ENCODE results near the gene BMP6. TPM values are rescaled to one million over a fixed set of nuclear protein-coding genes. Genes with fewer than 3 reads are reported as not detected.

Gene BMP6
- total RNA-seq, 2 experiments from 2014 or later, result not detected

- intact Hi-C loops (cut with DNase I, micrococcal nuclease), result no loop called here
- CTCF ChIA-PET, result interaction anchor here (1.4 kb wide), 1 partner anchor 9 kb away, joined by 3 read pairs; no protein-coding TSS in a partner anchor
Observed at GRCh38 chr6:7903673-7904072, 177.8 kb downstream of the BMP6 start.

GRCh38 chr6:7904654-7905319, 178.9 kb downstream of the BMP6 start:
- DNase-seq (no peak), ATAC-seq (ENCODE audit: poor library complexity) (no peak)
- Histone ChIP-seq H3K27ac (ENCODE audit: low read depth in 1 of 2, low read length in 2 of 2) (no peak overlapping the region), H3K4me1 (ENCODE audit: insufficient read depth, low read length) (peaks cover 8% of the 10 kb centered on the region), H3K27me3 (ENCODE audit: control insufficient read depth in 1 of 2, insufficient read depth in 2 of 2, low read length in 2 of 2) (no peaks in the 10 kb centered on the region), H3K36me3 (ENCODE audit: insufficient read depth, low read length) (peaks cover 34% of the 10 kb centered on the region), H3K9me3 (ENCODE audit: control insufficient read depth in 1 of 2, insufficient read depth in 1 of 2, low read length in 2 of 2) (no peaks in the 10 kb centered on the region), H3K4me3 (ENCODE audit: low read length) (no peak overlapping the region)
- intact Hi-C loops (cut with DNase I, micrococcal nuclease), result loop anchor here in 1 of 2 experiments (5.0 kb wide), 1 partner anchor 158 kb away; the partner anchor contains the start of gene BLOC1S5
- H3K9me3 Mint-ChIP-seq, result no peaks in the 10 kb centered on the region
- H3K4me1 Mint-ChIP-seq (ENCODE audit: low read depth), result no peaks in the 10 kb centered on the region
- ChIA-PET CTCF (no interaction called here), POLR2A (no interaction called here)
- H3K27me3 Mint-ChIP-seq, result no peaks in the 10 kb centered on the region
- TF ChIP-seq, protein P1, sequence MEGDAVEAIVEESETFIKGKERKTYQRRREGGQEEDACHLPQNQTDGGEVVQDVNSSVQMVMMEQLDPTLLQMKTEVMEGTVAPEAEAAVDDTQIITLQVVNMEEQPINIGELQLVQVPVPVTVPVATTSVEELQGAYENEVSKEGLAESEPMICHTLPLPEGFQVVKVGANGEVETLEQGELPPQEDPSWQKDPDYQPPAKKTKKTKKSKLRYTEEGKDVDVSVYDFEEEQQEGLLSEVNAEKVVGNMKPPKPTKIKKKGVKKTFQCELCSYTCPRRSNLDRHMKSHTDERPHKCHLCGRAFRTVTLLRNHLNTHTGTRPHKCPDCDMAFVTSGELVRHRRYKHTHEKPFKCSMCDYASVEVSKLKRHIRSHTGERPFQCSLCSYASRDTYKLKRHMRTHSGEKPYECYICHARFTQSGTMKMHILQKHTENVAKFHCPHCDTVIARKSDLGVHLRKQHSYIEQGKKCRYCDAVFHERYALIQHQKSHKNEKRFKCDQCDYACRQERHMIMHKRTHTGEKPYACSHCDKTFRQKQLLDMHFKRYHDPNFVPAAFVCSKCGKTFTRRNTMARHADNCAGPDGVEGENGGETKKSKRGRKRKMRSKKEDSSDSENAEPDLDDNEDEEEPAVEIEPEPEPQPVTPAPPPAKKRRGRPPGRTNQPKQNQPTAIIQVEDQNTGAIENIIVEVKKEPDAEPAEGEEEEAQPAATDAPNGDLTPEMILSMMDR (IDR thresholded peaks at IDR 0.05), result no peak
- H3K27ac Mint-ChIP-seq, result no peak overlapping the region
- no peak overlapping the region for H3K4me3 Mint-ChIP-seq
- peaks cover 51% of the 10 kb centered on the region for H3K36me3 Mint-ChIP-seq (ENCODE audit: low read depth)

More at GRCh38 chr6:7903673-7904072, 177.8 kb downstream of the BMP6 start:
- DNase-seq (no peak), ATAC-seq (ENCODE audit: poor library complexity) (no peak)
- TF ChIP-seq, protein P1 (IDR thresholded peaks at IDR 0.05), result no peak
- POLR2A ChIA-PET, result no interaction called here
- H3K36me3 Mint-ChIP-seq (ENCODE audit: low read depth), result peaks cover 56% of the 10 kb centered on the region
- no peak overlapping the region for H3K27ac ChIP-seq (ENCODE audit: low read depth in 1 of 2, low read length in 2 of 2)
- H3K9me3 ChIP-seq (ENCODE audit: control insufficient read depth in 1 of 2, insufficient read depth in 1 of 2, low read length in 2 of 2), result no peaks in the 10 kb centered on the region
- H3K27ac Mint-ChIP-seq, result no peak overlapping the region
- H3K4me3 Mint-ChIP-seq, result no peak overlapping the region
- H3K36me3 ChIP-seq (ENCODE audit: insufficient read depth, low read length), result peaks cover 39% of the 10 kb centered on the region
- H3K4me1 ChIP-seq (ENCODE audit: insufficient read depth, low read length), result no peaks in the 10 kb centered on the region
- H3K27me3 Mint-ChIP-seq, result no peaks in the 10 kb centered on the region
- H3K4me3 ChIP-seq (ENCODE audit: low read length), result no peak overlapping the region
- no peaks in the 10 kb centered on the region for H3K27me3 ChIP-seq (ENCODE audit: control insufficient read depth in 1 of 2, insufficient read depth in 2 of 2, low read length in 2 of 2)
- H3K4me1 Mint-ChIP-seq (ENCODE audit: low read depth), result no peaks in the 10 kb centered on the region
- no peaks in the 10 kb centered on the region for H3K9me3 Mint-ChIP-seq

DNA sequence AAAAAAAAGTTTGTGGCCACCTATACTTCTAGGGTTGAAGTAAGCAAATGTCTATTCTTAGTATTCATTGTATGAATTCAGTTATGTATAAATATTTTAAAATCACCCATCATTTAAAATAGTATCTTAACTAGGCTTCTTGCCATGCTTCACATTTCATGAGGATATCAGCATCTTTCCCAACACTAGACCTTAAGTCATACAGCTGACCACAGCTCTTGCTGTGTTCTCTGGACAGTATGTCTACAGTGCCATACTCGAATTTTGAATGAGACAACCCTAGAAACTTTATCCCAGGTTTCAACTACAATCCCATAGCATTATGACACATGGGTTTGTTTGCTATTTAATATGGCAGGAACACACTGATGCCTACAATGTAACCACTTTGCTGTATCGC, 179.5 kb downstream of the BMP6 start:
- no peak overlapping the region for H3K4me3 ChIP-seq (ENCODE audit: low read length)
- TF ChIP-seq, protein P1 (IDR thresholded peaks at IDR 0.05), result no peak
- ChIA-PET CTCF (no interaction called here), POLR2A (no interaction called here)
- Mint-ChIP-seq H3K4me1 (ENCODE audit: low read depth) (no peaks in the 10 kb centered on the region), H3K36me3 (ENCODE audit: low read depth) (peaks cover 45% of the 10 kb centered on the region), H3K27me3 (no peaks in the 10 kb centered on the region), H3K4me3 (no peak overlapping the region), H3K9me3 (no peaks in the 10 kb centered on the region), H3K27ac (no peak overlapping the region)
- ATAC-seq (ENCODE audit: poor library complexity), result no peak
- H3K9me3 ChIP-seq (ENCODE audit: control insufficient read depth in 1 of 2, insufficient read depth in 1 of 2, low read length in 2 of 2), result no peaks in the 10 kb centered on the region
- DNase-seq, result no peak
- H3K36me3 ChIP-seq (ENCODE audit: insufficient read depth, low read length), result peaks cover 29% of the 10 kb centered on the region
- intact Hi-C loops (cut with DNase I, micrococcal nuclease), result loop anchor here in 1 of 2 experiments (5.0 kb wide), 1 partner anchor 157 kb away; the partner anchor contains the start of gene BLOC1S5
- no peak overlapping the region for H3K27ac ChIP-seq (ENCODE audit: low read depth in 1 of 2, low read length in 2 of 2)
- H3K27me3 ChIP-seq (ENCODE audit: control insufficient read depth in 1 of 2, insufficient read depth in 2 of 2, low read length in 2 of 2), result no peaks in the 10 kb centered on the region
- peaks cover 9% of the 10 kb centered on the region for H3K4me1 ChIP-seq (ENCODE audit: insufficient read depth, low read length)

Data from CD4-positive, alpha-beta T cell (primary cell).